Transverse colon (tissue), 4 donors: Measurements from ENCODE around the gene GLT8D1. TPM values are rescaled to one million over a fixed set of nuclear protein-coding genes. Genes with fewer than 3 reads are reported as not detected.

Experiments used
- DNase-seq: peaks from one replicate; pipeline ENCODE4 v3.0.0-alpha.2; 2019
- H3K27ac ChIP-seq, 4 donors: fragments of 200-600 bp; sonication (generic); 2 replicates each; pipeline ENCODE4 v1.5.1; 2016 to 2018; ENCODE audit warnings: inconsistent platforms in 4 of 4
- H3K27me3 ChIP-seq: fragments of 200-600 bp; sonication (generic); 2 replicates; pipeline ENCODE4 v1.5.1; 2017; ENCODE audit warnings: inconsistent platforms
- H3K36me3 ChIP-seq, 4 donors: fragments of 200-600 bp; sonication (generic); 2 replicates each; pipeline ENCODE4 v1.5.1; 2017 to 2019; ENCODE audit warnings: inconsistent platforms in 4 of 4
- H3K4me1 ChIP-seq, 4 donors: fragments of 200-600 bp; sonication (generic); 2 replicates each; pipeline ENCODE4 v1.5.1; 2017 to 2020; ENCODE audit warnings: inconsistent platforms in 4 of 4
- H3K4me3 ChIP-seq, 4 donors: fragments of 200-600 bp; sonication (generic); 1 replicate in 1 of 4; 2 replicates in 3 of 4; pipeline versions ENCODE4 v1.5.1 to v1.6.1; 2017 to 2019; ENCODE audit warnings: inconsistent platforms in 4 of 4
- H3K9me3 ChIP-seq, 2 donors: fragments of 200-600 bp; sonication (generic); 2 replicates each; pipeline ENCODE4 v1.5.1; 2017 to 2019; ENCODE audit warnings: inconsistent platforms in 2 of 2
- CTCF ChIP-seq, 5 experiments: fragments of 200-600 bp in 3 of 5; fragments of 450-650 bp in 2 of 5; sonication (generic) in 3 of 5; IDR thresholded peaks; 1 replicate in 2 of 5; 2 replicates in 3 of 5; pipeline ENCODE4 v1.5.1; 2016 to 2017; ENCODE audit warnings: antibody characterized with exemption in 5 of 5, inconsistent platforms in 3 of 5, mild to moderate bottlenecking in 2 of 5, moderate library complexity in 1 of 5
- EP300 ChIP-seq: sonication (generic); formaldehyde crosslinking; IDR thresholded peaks from one replicate; pipeline ENCODE4 v1.6.1; 2017; ENCODE audit warnings: antibody characterized with exemption, low read depth
- POLR2A ChIP-seq: fragments of 450-650 bp; IDR thresholded peaks from one replicate; pipeline ENCODE4 v1.6.1; 2016; ENCODE audit warnings: antibody characterized with exemption, mild to moderate bottlenecking, moderate library complexity
- POLR2AphosphoS5 ChIP-seq, 3 donors: sonication (generic); formaldehyde crosslinking; IDR thresholded peaks; one replicate each; pipeline ENCODE4 v1.6.1; 2016; ENCODE audit warnings: antibody characterized with exemption in 3 of 3
- WGBS, 2 donors: methylation state at CpG; one replicate each; pipeline ENCODE4 v1.1.5; 2018; ENCODE audit warnings: low coverage in 1 of 2; 5-methylcytosine and 5-hydroxymethylcytosine counted together
- in situ Hi-C, 4 donors: fragments of 200-750 bp; cut with MboI; loops; one replicate each; pipeline versions ENCODE4 v1.15.0 to v1.15.1; 2017; ENCODE audit warnings: low sequenced_read_pairs in 3 of 4, low pct_ligation_motif_present in 1 of 4, low pct_unique_long_range_greater_than_20kb in 1 of 4
- intact Hi-C: fragments of 100-400 bp; cut with DNase I; formaldehyde crosslinking; loops from one replicate; pipeline ENCODE4 v1.15.1; 2023; ENCODE audit warnings: low total_unique reads
- total RNA-seq, 4 donors: library from RNA; depleted of rRNA; stranded (reverse); fragments of >200 nt; gene quantifications; one replicate each; pipeline ENCODE4 v1.1.0, GENCODE V29; 2016

Gene GLT8D1
- total RNA-seq, 4 donors from 2014 or later: 34.3 to 52.6 (median 37.2) TPM; not detected in 1

GRCh38 chr3:52743721-52744120, 38.1 kb upstream of the GLT8D1 start:
- in situ Hi-C loops: loop anchor here in 1 of 4 donors (25.0 kb wide), 1 partner anchor 319 kb away; no protein-coding TSS in a partner anchor
- peaks cover 0 to 64% (median 28%) of the 10 kb centered on the region in 4 donors for H3K36me3 ChIP-seq
- DNase-seq: no peak
- 88 to 91% methylated on average over 2 of the region's 2 CpGs for WGBS, 2 donors
- H3K27ac ChIP-seq: no peak overlapping the region
- H3K27me3 ChIP-seq: no peaks in the 10 kb centered on the region
- TF ChIP-seq EP300 (no peak), CTCF (IDR thresholded peaks at IDR 0.05) (no peak), POLR2AphosphoS5 (IDR thresholded peaks at IDR 0.05) (no peak), POLR2A (no peak)
- intact Hi-C loops: no loop called here
- H3K4me1 ChIP-seq: no peaks in the 10 kb centered on the region
- no peaks in the 10 kb centered on the region for H3K9me3 ChIP-seq
- no peak overlapping the region for H3K4me3 ChIP-seq

- Histone ChIP-seq H3K9me3 (no peaks in the 10 kb centered on the region), H3K4me3 (no peak overlapping the region), H3K4me1 (no peaks in the 10 kb centered on the region), H3K27me3 (no peaks in the 10 kb centered on the region), H3K36me3 (peaks cover 0 to 70% (median 30%) of the 10 kb centered on the region in 4 donors), H3K27ac (no peak overlapping the region)
- TF ChIP-seq POLR2AphosphoS5 (IDR thresholded peaks at IDR 0.05) (no peak), EP300 (no peak), CTCF (IDR thresholded peaks at IDR 0.05) (no peak), POLR2A (no peak)
- in situ Hi-C loops: loop anchor here in 1 of 4 donors (25.0 kb wide), 1 partner anchor 319 kb away; no protein-coding TSS in a partner anchor
- WGBS, 2 donors: 94% methylated on average over 5 of the region's 5 CpGs; no CpG with 5 or more reads in 1 of the 2 donors
- no peak for DNase-seq
- intact Hi-C loops: no loop called here
These were observed 37.6 kb upstream of the GLT8D1 start for GRCh38 chr3:52743152-52743551.

- Histone ChIP-seq H3K4me3 (no peak overlapping the region), H3K27ac (no peak overlapping the region), H3K4me1 (no peaks in the 10 kb centered on the region), H3K9me3 (no peaks in the 10 kb centered on the region), H3K27me3 (no peaks in the 10 kb centered on the region), H3K36me3 (peaks cover 0 to 74% (median 30%) of the 10 kb centered on the region in 4 donors)
- 89 to 100% methylated on average over 1 to 3 of the region's 3 CpGs for WGBS, 2 donors
- no peak for DNase-seq
- peak in 4 of 5 experiments; percentile 36 to 50 (median 41) for TF ChIP-seq CTCF (IDR thresholded peaks at IDR 0.05)
- TF ChIP-seq POLR2A: no peak
- intact Hi-C loops: no loop called here
- in situ Hi-C loops: loop anchor here in 1 of 4 donors (25.0 kb wide), 1 partner anchor 320 kb away; no protein-coding TSS in a partner anchor
These were observed 36.9 kb upstream of the GLT8D1 start for GRCh38 chr3:52742418-52743041.

- Histone ChIP-seq H3K36me3 (peaks cover 0 to 74% (median 21%) of the 10 kb centered on the region in 4 donors), H3K27me3 (no peaks in the 10 kb centered on the region), H3K4me1 (no peaks in the 10 kb centered on the region), H3K4me3 (no peak overlapping the region), H3K27ac (no peak overlapping the region), H3K9me3 (no peaks in the 10 kb centered on the region)
- in situ Hi-C loops: loop anchor here in 1 of 4 donors (25.0 kb wide), 1 partner anchor 323 kb away; no protein-coding TSS in a partner anchor
- intact Hi-C loops: no loop called here
- WGBS, 2 donors: 62 to 67% methylated on average over 1 of the region's 1 CpG
- no peak for DNase-seq
- TF ChIP-seq POLR2A: no peak
- TF ChIP-seq POLR2AphosphoS5 (IDR thresholded peaks at IDR 0.05): no peak
- TF ChIP-seq CTCF (IDR thresholded peaks at IDR 0.05): no peak
- no peak for TF ChIP-seq EP300
These were observed 34.1 kb upstream of the GLT8D1 start for GRCh38 chr3:52739730-52740129.
